ENCODE data around the gene SLC25A44. TPM values are rescaled to one million over a fixed set of nuclear protein-coding genes. Genes with fewer than 3 reads are reported as not detected.

The SLC25A44 gene
- total RNA-seq, 4 donors from 2014 or later: 15.1 to 20.4 (median 17.2) TPM

DNA sequence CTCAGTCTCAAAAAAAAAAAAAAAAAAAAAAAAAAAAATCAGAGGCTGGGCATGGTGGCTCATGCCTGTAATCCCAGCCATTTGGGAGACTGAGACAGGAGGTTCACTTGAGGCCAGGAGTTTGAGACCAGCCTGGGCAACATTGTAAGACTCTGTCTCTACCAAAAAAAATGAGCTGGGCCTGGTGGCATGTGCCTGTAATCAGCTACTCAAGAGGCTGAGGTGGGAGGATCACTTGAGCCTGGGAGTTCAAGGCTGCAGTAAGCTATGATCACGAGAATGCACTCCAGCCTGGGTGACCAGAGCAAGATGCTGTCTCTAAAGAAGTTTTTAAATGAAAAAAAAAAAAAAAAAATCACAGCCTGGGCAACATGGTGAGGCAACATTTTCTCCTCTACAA is 30.2 kb upstream of the SLC25A44 start:
- H3K27me3 ChIP-seq: no peaks in the 10 kb centered on the region
- no peak for DNase-seq (ENCODE audit: low spot score in 2 of 2)
- no peak overlapping the region for H3K4me3 ChIP-seq
- 97% methylated on average over 1 of the region's 1 CpG for WGBS
- peaks cover 19% of the 10 kb centered on the region for H3K4me1 ChIP-seq
- peaks cover 52% of the 10 kb centered on the region for H3K36me3 ChIP-seq
- H3K9me3 ChIP-seq: no peaks in the 10 kb centered on the region
- H3K27ac ChIP-seq: no peak overlapping the region
- TF ChIP-seq, protein P1, sequence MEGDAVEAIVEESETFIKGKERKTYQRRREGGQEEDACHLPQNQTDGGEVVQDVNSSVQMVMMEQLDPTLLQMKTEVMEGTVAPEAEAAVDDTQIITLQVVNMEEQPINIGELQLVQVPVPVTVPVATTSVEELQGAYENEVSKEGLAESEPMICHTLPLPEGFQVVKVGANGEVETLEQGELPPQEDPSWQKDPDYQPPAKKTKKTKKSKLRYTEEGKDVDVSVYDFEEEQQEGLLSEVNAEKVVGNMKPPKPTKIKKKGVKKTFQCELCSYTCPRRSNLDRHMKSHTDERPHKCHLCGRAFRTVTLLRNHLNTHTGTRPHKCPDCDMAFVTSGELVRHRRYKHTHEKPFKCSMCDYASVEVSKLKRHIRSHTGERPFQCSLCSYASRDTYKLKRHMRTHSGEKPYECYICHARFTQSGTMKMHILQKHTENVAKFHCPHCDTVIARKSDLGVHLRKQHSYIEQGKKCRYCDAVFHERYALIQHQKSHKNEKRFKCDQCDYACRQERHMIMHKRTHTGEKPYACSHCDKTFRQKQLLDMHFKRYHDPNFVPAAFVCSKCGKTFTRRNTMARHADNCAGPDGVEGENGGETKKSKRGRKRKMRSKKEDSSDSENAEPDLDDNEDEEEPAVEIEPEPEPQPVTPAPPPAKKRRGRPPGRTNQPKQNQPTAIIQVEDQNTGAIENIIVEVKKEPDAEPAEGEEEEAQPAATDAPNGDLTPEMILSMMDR (IDR thresholded peaks at IDR 0.05): no peak
- no peak for TF ChIP-seq POLR2AphosphoS5 (IDR thresholded peaks at IDR 0.05)

DNA sequence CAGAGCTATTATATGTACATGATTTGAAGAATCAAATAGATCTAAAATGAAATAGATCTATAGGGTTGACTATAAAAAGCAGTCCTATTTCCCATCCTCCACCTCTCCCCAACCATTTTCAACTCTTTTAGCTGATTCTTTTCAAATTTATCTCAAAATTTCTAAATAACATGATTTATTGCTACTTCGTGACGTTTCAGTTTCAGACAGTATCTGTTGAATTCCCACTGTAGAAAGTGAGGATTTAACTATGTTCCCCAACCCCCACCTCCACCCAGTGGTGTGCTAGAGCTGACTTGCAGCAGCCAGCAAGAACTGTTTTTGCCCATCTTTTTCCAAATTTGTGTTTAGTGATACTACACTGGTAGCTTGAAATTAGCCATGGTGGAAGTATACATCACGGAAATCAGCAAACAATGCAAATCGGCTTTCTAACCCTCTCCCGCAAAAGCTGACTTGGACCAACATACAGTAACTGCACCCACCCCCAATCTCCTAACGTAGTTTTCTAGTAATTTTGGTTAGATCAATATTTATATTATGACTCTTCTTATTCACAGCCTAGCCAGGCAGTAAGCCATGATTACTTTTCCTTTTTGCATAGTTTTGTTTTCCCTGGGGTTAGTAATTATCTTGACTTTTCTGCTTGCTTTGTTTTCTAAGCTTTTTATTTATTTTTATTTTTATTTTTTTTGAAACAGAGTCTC is 29.6 kb upstream of the SLC25A44 start:
- Histone ChIP-seq H3K27me3 (no peaks in the 10 kb centered on the region), H3K4me1 (peaks cover 19% of the 10 kb centered on the region), H3K36me3 (peaks cover 51% of the 10 kb centered on the region), H3K4me3 (no peak overlapping the region), H3K9me3 (no peaks in the 10 kb centered on the region), H3K27ac (no peak overlapping the region)
- DNase-seq (ENCODE audit: low spot score in 2 of 2): no peak
- TF ChIP-seq POLR2AphosphoS5 (IDR thresholded peaks at IDR 0.05): no peak
- TF ChIP-seq, protein P1 (IDR thresholded peaks at IDR 0.05): no peak
- no peak for TF ChIP-seq POLR2A (IDR thresholded peaks at IDR 0.05)
- 89% methylated on average over 6 of the region's 6 CpGs for WGBS

GRCh38 chr1:156165083-156165482 is 28.8 kb upstream of the SLC25A44 start:
- TF ChIP-seq EP300 (IDR thresholded peaks at IDR 0.05) (no peak), POLR2A (IDR thresholded peaks at IDR 0.05) (no peak), POLR2AphosphoS5 (IDR thresholded peaks at IDR 0.05) (no peak)
- TF ChIP-seq, protein P1 (IDR thresholded peaks at IDR 0.05): no peak
- H3K27ac ChIP-seq: no peak overlapping the region
- no peaks in the 10 kb centered on the region for H3K27me3 ChIP-seq
- peaks cover 52% of the 10 kb centered on the region for H3K36me3 ChIP-seq
- H3K4me3 ChIP-seq: no peak overlapping the region
- peaks cover 17% of the 10 kb centered on the region for H3K4me1 ChIP-seq
- H3K9me3 ChIP-seq: no peaks in the 10 kb centered on the region
- DNase-seq (ENCODE audit: low spot score in 2 of 2): no peak
- 34% methylated on average over 2 of the region's 2 CpGs for WGBS

- no peak overlapping the region for H3K4me3 ChIP-seq
- TF ChIP-seq POLR2A (IDR thresholded peaks at IDR 0.05) (no peak), EP300 (IDR thresholded peaks at IDR 0.05) (no peak), POLR2AphosphoS5 (IDR thresholded peaks at IDR 0.05) (no peak)
- TF ChIP-seq, protein P1 (IDR thresholded peaks at IDR 0.05): no peak
- no peaks in the 10 kb centered on the region for H3K9me3 ChIP-seq
- H3K36me3 ChIP-seq: peaks cover 47% of the 10 kb centered on the region
- H3K27ac ChIP-seq: no peak overlapping the region
- no peaks in the 10 kb centered on the region for H3K27me3 ChIP-seq
- H3K4me1 ChIP-seq: no peaks in the 10 kb centered on the region
- no peak for DNase-seq (ENCODE audit: low spot score in 2 of 2)
- 66% methylated on average over 5 of the region's 5 CpGs for WGBS
Measured at GRCh38 chr1:156167536-156167935, 26.4 kb upstream of the SLC25A44 start.

DNA sequence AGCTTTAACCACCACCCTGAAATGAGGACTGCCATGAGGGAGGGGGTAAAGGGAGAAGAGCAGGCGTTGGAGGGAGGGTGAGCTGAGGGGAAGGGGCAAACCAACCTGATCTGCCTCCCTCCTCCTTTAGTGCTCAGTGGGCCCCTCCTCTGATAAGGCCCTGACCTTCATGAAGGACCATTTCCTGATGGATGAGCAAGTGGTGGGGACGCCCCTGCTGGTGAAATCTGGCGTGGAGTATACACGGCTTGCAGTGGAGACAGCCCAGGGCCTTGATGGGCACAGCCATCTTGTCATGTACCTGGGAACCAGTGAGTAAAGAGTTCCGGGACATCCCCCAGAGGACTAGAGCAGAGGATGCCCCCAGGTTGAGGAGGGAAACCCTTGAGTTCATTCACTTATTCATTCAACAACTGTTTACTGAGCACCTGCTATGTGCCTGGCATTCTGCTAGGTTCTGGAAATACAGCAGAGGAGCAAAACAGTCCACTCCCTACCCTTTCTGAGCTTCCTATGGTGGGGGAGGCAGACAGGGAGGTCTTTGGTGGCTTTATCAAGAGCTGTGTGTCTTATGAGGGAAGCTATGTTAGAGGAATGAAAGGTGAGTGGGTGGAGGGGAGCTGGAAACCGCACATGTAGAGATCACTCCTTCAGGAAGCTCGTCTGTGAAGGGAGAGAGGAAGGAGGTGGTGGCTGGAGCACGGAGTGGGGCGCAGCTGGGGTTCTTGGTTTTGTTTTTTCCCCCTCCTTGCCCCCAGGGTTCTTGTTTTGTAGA is 21.0 kb upstream of the SLC25A44 start:
- 87% methylated on average over 9 of the region's 9 CpGs for WGBS
- Histone ChIP-seq H3K4me1 (no peaks in the 10 kb centered on the region), H3K9me3 (no peaks in the 10 kb centered on the region), H3K27ac (no peak overlapping the region), H3K36me3 (peaks cover 57% of the 10 kb centered on the region), H3K4me3 (no peak overlapping the region), H3K27me3 (no peaks in the 10 kb centered on the region)
- TF ChIP-seq, protein P1 (IDR thresholded peaks at IDR 0.05): no peak
- no peak for TF ChIP-seq POLR2A (IDR thresholded peaks at IDR 0.05)
- TF ChIP-seq POLR2AphosphoS5 (IDR thresholded peaks at IDR 0.05): no peak
- TF ChIP-seq EP300 (IDR thresholded peaks at IDR 0.05): no peak
- no peak for DNase-seq (ENCODE audit: low spot score in 2 of 2)
